SHP77 treated with DMSO at 0.1 percent for 48 hours (cell line): ENCODE measurements around the gene FAM13C.
"Not testable (repeated sequence)": the region's sequence is repeated elsewhere in the genome, so short reads cannot be mapped to it uniquely, and the experiment has no call there.

Experiments
- DNase-seq: peaks from one replicate; lab custom pipeline; 2025; lab: John Stamatoyannopoulos, UW

FAM13C gene

DNA sequence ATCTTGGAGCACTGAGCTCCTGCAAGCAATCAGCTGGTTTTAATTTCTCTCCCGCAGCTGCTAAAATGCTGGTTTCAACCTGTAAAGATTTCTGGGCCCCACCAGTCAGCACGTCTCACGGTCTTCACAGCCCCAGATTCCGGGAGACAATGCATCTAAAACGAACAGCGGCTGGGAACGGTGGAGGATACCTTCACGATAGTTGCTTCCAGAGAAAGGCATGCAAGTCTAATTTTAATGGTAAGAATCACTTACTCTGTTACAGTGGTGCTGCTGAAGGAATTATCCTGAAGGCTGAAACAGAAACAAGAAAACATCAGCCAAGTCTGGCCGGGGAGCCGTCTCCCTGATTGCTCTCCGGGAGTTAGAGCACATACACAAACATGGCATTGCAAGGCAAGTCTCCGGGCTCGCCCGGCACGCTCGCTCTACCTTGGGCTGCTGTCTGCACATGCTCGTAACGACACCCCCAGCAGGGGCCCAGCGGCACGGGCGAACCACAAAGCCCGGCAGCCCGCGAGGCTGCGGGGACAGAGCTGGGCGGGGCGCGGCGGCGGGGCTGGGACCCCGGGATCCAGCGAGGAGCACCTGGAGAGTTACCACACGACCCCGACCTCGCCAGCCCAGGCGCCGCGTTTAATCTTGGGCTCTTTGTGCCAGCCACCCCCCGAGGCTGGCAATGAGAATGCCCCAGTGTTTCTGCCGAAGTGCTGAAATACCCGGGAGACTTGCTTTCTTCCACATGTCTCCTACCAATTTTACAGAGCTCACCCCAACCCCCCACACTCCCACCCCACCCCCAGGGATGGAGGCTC, at the start of gene FAM13C:
TSS of gene FAM13C (minus strand) at position 406 of the 815 bp plus-strand sequence. CDS start at position 317, 89 bp downstream.
- peak; percentile 12 for DNase-seq

DNA sequence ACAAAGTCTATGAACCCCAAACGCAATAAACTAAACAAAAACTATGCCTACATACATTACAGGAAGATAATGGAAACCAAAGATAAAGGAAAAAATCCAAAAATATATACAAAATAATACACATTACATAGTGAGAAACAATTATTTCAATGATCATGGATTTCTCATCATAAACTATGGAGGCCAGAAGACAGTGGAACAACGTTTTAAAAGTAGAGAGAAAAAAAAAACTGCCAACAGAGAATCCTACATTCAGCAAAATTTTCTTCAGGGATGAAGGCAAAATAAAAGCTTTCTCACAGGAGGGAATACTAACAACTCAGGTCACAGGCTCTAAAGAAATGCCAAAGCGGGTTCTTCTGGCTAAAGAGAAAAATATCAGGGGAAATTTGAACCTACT, 42.9 kb upstream of the FAM13C start:
- no peak for DNase-seq

- DNase-seq = no peak
These were observed 37.9 kb upstream of the FAM13C start for GRCh38 chr10:59400214-59400613.

DNA sequence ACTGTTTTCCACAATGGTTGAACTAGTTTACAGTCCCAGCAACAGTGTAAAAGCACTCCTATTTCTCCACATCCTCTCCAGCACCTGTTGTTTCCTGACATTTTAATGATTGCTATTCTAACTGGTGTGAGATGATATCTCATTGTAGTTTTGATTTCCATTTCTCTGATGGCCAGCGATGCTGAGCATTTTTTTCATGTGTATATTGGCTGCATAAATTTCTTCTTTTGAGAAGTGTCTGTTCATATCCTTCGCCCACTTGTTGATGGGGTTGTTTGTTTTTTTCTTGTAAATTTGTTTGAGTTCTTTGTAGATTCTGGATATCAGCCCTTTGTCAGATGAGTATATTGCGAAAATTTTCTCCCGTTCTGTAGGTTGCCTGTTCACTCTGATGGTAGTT, 37.0 kb upstream of the FAM13C start:
- DNase-seq = not testable (repeated sequence)

DNA sequence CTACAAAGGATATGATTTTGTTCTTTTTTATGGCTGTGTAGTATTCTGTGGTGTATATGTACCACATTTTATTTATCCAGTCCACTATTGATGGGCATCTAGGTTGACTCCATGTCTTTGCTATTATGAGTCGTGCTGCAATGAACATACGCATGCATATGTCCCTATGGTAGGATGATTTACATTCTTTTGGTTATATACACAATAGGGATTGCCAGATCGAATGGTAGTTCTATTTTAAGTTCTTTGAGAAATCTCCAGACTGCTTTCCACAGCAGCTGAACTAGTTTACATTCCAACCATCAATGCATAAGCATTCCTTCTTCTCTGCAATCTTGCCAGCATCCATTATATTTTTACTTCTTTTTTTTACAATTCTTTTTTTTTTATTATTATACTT, 35.6 kb upstream of the FAM13C start:
- DNase-seq = no peak

- DNase-seq = no peak
These were observed 33.6 kb upstream of the FAM13C start for GRCh38 chr10:59395984-59396383.

DNA sequence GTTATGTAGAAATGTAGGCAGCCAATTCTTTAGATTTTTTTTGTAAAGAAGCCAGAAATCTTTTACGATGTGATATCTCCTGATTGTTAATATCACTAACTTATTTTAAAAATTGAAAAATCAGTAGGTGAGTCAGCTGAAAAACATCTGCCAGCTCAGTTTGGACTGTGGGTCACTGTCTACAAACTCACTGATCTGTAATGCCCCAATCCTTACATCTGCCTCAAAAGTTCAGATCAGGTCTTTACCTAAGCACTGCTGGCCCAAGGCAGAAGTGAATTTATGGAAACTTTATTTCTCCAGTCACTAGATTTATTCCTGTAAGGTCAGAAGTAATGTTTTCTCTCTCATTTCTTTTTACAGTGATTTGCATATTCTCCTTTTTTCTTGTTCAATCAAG, 31.0 kb upstream of the FAM13C start:
- no peak for DNase-seq

- DNase-seq = no peak
These were observed 28.7 kb upstream of the FAM13C start for GRCh38 chr10:59391060-59391459.

DNA sequence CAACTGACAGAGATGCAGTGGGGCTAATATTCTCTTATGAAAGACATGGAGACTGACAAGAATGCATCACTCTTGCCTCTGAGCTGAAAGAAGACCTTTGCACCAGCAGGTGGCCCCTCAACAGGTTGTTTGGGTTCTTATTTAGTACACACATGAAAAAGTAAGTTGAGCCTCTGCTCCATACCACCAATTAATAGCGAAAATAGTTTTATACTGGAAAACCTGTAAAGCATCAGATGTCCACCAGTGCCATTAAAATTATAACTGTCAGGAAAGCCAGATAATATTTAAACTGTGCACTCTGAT, 26.3 kb upstream of the FAM13C start:
- DNase-seq = no peak

GRCh38 chr10:59387951-59388670, 25.8 kb upstream of the FAM13C start:
- no peak for DNase-seq

GRCh38 chr10:59384761-59385160, 22.4 kb upstream of the FAM13C start:
- DNase-seq = no peak

DNA sequence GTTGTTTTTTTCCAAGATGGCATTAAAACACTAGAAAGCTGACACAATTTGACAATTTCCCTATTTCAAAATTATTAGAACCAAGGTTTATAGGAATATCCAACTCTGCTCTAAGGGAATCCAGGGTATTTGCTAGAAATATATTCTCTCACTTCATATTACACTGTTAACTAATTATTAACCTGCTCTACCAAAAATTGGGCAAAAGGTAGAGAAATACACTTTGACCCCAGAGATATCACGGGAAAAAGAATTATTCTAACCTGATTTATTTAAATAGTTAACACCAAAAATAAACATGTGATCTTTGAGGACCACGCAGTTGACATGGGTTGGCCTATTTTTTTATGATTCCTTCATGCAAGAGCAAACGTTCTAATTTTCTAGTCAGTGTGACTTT, 21.6 kb upstream of the FAM13C start:
- no peak for DNase-seq

- no peak for DNase-seq
These were observed 21.1 kb upstream of the FAM13C start for GRCh38 chr10:59383436-59383835.

- no peak for DNase-seq
These were observed 20.5 kb upstream of the FAM13C start for GRCh38 chr10:59382831-59383295.

- DNase-seq = no peak
These were observed 19.3 kb upstream of the FAM13C start for GRCh38 chr10:59381687-59382086.

- DNase-seq = no peak
These were observed 14.5 kb upstream of the FAM13C start for GRCh38 chr10:59376846-59377245.

DNA sequence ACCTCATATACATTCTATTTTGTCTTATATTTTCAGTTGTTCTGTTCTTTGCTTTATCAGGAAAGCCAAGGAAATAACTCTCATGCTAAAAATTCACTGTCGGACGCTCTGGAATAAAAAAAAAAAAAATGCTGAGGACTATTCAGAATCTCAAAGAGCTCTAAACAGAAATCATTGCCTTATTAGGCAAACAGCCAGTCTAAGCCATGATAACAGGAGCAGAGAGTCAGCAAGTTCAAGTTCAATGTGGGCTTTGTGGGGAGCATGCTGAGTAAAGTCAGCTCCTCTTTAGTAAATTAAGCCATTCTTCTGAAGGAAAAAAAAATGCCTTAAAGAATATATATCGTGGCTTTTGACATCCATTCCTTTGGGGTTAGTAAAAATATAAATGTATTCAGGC, 13.6 kb upstream of the FAM13C start:
- DNase-seq = no peak

GRCh38 chr10:59374916-59375315, 12.6 kb upstream of the FAM13C start:
- DNase-seq = no peak

DNA sequence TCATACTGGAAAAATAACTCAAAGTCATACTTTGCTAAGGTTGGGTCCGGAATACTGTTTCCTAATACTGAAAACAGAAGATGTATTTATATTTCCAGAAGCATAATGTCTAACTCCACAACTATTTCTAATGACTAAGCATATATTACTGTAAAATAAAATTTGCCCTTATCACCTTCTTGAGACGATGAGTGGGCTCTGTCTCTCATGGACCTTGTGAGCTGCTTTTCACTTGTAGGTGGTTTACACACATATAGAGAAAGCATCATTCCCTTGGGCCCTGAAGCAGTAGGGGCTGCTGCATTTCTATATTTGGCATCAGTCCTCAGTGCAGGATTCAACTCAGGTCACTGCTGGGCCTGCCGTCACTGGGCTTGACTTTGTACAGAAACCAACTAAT, 10.7 kb upstream of the FAM13C start:
- DNase-seq = no peak

- DNase-seq = no peak
These were observed 10.2 kb upstream of the FAM13C start for GRCh38 chr10:59372543-59372942.

DNA sequence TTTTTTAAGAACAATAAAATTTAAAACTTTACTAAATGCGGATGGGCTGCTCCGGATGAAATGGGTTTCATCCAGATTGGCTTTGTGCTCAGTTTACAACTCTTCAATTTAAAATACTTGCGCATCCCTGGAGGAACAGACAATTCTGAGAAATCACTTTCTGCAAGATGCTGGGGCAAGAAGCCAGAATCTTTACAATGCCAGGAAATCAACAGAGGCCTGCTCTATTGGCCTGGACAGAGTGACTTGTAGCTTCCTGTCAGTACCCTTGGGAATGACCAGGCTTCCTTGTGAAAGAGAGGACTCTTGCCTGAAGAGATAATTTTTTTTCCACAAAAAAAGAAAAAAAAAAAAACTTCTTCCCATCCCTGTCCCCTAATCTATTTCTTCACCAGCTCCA, 3.9 kb upstream of the FAM13C start:
- no peak for DNase-seq

GRCh38 chr10:59363446-59363958, 1.2 kb upstream of the FAM13C start:
- no peak for DNase-seq

DNA sequence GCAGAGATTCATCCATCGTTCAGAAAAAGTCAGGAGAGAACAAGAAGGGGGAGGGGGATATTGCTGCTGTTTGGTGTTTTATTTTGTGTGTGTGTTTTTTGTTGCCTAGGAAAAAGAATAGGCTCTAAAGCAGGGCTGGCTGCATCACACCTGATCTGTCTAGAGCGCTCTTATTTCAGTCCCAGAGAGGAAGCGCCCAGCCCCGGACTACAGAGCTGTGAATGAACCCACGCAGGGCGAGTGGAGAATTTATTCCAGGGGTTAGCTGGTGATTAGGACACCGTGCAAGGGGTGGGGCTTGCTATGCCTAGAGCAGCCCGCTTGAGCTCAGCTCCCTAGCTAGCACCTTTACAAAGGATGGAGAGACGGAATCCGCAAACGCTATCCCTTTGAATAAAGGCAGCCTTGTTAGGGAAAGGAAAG, 621 bp upstream of the FAM13C start:
- peak; percentile 34 for DNase-seq
